K562 (cell line): ENCODE results near the gene MAP4K1. TPM values are rescaled to one million over a fixed set of nuclear protein-coding genes. Genes with fewer than 3 reads are reported as not detected.
A peak's percentile ranks its signal among the peaks of the same experiment; 100 is the strongest.

Experiments
- MGA ChIP-seq: fragments of 450-650 bp; IDR thresholded peaks from 2 replicates; pipeline ENCODE4 v1.6.1; 2016; ENCODE audit warnings: mild to moderate bottlenecking, moderate library complexity
- SNAPC5 ChIP-seq: fragments of 250-450 bp; sonication (Bioruptor Pico); IDR thresholded peaks from 2 replicates; pipeline ENCODE4 v1.8.0; 2021; ENCODE audit warnings: moderate library complexity, mild to moderate bottlenecking, inconsistent platforms
- ZBTB2 ChIP-seq: fragments of 450-650 bp; IDR thresholded peaks from 2 replicates; pipeline ENCODE4 v1.6.1; 2016; ENCODE audit warnings: antibody characterized with exemption
- ZNF280A ChIP-seq: fragments of 450-650 bp; IDR thresholded peaks from 2 replicates; pipeline ENCODE4 v1.6.1; 2018; ENCODE audit warnings: mild to moderate bottlenecking, low read depth; ENCODE audit not compliant: partially characterized antibody
- polyA plus RNA-seq, 8 experiments: library from polyadenylated mRNA; depleted of rRNA in 4 of 8; stranded (reverse) in 5 of 8; unstranded in 3 of 8; fragments of >200 nt; fragmentation: Nextera tagmentation in 2 of 8; fragmentation: Illumina TruSeq in 1 of 8; extraction: Ambion mirVana in 2 of 8; extraction: Trizol in 1 of 8; gene quantifications; 2 replicates each; pipeline versions ENCODE4 v1.2.1 to v1.2.3, GENCODE V29; 2011 to 2014; ENCODE audit warnings: inconsistent platforms in 1 of 8, missing spikeins in 1 of 8
- total RNA-seq, 7 experiments: library from RNA; depleted of rRNA in 6 of 7; stranded (reverse); fragments of >200 nt in 6 of 7; fragmentation: Illumina TruSeq in 2 of 7; extraction: Trizol in 2 of 7; gene quantifications; 2 replicates each; pipeline versions ENCODE4 v1.2.1 to v1.2.3, GENCODE V29; 2011 to 2021; ENCODE audit warnings: low replicate concordance in 1 of 7
- TF ChIP-seq, protein P1 (sequence below): fragments of 250-450 bp; sonication (Bioruptor Pico); IDR thresholded peaks from 2 replicates; pipeline ENCODE4 v1.8.0; 2022; ENCODE audit warnings: inconsistent platforms

MAP4K1 gene
- total and polyA plus RNA-seq, 9 of the 15 experiments (the other 6 are each of a cell fraction or from before 2014, with no cell fraction given), result 0.14 to 3.2 (median 0.73) TPM; not detected in 1

DNA sequence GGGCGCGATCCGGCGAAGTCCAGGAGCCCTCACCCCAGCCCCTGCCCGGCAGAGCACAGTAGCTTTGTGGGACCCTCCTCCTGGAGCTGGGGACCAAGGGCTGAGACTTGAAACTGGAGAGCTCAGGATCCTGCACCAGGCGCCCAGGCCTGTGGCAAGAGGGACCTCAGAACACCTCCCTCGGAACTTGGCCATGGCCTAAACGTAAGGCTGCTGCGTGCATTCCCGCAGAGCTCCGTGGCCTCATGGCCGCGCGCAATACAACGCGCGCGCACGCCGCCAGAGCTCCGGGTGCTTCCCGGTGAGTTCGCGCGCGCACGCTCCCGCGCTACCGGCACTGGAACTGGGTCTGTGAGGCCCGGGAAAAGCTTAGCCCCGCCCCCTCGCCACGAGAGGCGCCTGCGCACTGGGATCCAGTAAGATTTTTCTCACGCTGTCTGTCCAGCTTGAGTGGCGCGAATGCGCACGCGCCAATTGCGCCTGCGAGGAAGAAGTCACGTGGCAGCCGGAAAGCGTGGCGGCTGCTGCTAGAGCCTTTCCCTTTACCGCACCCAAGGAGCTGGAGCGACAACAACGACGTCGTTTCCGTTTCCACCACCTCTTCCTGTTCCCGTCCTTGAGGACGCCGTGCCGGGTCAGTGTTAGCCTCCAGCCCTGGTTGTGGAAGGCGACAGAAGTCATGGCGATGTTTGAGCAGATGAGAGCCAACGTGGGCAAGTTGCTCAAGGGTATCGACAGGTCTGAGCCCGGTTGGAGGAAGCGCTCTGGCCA, 1.0 kb upstream of the MAP4K1 start, which contains the start of gene EIF3K (continued):
- TF ChIP-seq MGA (no peak; the same call in 1 of the 2 replicates), ZNF280A (no peak), SNAPC5 (CRISPR knock-in tag) (no peak), ZBTB2 (peak; percentile 96)
- TF ChIP-seq, protein P1, sequence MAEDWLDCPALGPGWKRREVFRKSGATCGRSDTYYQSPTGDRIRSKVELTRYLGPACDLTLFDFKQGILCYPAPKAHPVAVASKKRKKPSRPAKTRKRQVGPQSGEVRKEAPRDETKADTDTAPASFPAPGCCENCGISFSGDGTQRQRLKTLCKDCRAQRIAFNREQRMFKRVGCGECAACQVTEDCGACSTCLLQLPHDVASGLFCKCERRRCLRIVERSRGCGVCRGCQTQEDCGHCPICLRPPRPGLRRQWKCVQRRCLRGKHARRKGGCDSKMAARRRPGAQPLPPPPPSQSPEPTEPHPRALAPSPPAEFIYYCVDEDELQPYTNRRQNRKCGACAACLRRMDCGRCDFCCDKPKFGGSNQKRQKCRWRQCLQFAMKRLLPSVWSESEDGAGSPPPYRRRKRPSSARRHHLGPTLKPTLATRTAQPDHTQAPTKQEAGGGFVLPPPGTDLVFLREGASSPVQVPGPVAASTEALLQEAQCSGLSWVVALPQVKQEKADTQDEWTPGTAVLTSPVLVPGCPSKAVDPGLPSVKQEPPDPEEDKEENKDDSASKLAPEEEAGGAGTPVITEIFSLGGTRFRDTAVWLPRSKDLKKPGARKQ, result no peak
